Calu3 (cell line): ENCODE data around the gene RAB4B. TPM values are rescaled to one million over a fixed set of nuclear protein-coding genes. Genes with fewer than 3 reads are reported as not detected.

Experiments
- BruUV-seq: library from RNA; stranded (reverse); fragments of 400-500 nt; replicated peaks from 2 replicates; lab custom pipeline; 2021; lab: Mats Ljungman, UMichigan
- CTCF ChIA-PET: fragments of 300-600 bp; sonication (Branson Sonifier 250); formaldehyde crosslinking; loops from one replicate; lab custom pipeline; 2022; ENCODE audit warnings: antibody characterized with exemption; lab: Charles Lee
- DNase-seq: peaks from one replicate; pipeline ENCODE4 v3.0.0; 2022
- H3K27ac Mint-ChIP-seq: one replicate; pipeline ENCODE4 v1.8.0; 2022; ENCODE audit warnings: mixed read lengths; ENCODE audit not compliant: unreplicated experiment
- H3K27me3 Mint-ChIP-seq: one replicate; pipeline ENCODE4 v1.8.0; 2022; ENCODE audit warnings: mixed read lengths; ENCODE audit not compliant: unreplicated experiment
- H3K36me3 Mint-ChIP-seq: one replicate; pipeline ENCODE4 v1.8.0; 2022; ENCODE audit warnings: mild to moderate bottlenecking, moderate library complexity, mixed read lengths; ENCODE audit not compliant: insufficient read depth, unreplicated experiment
- H3K4me1 Mint-ChIP-seq: one replicate; pipeline ENCODE4 v1.8.0; 2022; ENCODE audit warnings: mild to moderate bottlenecking, low read depth, mixed read lengths; ENCODE audit not compliant: unreplicated experiment
- H3K4me3 Mint-ChIP-seq: one replicate; pipeline ENCODE4 v1.8.0; 2022; ENCODE audit warnings: mild to moderate bottlenecking, low read depth, moderate library complexity, mixed read lengths; ENCODE audit not compliant: unreplicated experiment
- H3K9me3 Mint-ChIP-seq: one replicate; pipeline ENCODE4 v1.8.0; 2022; ENCODE audit warnings: low read depth, mixed read lengths; ENCODE audit not compliant: unreplicated experiment
- CTCF ChIP-seq: fragments of 200-600 bp; IDR thresholded peaks from one replicate; pipeline ENCODE4 v1.8.0; 2022; ENCODE audit warnings: antibody characterized with exemption; ENCODE audit not compliant: unreplicated experiment
- intact Hi-C: fragments of 100-400 bp; cut with micrococcal nuclease; formaldehyde crosslinking; loops from one replicate; pipeline ENCODE4 v1.10.0; 2022; ENCODE audit not compliant: unreplicated experiment
- total RNA-seq: library from RNA; stranded (reverse); gene quantifications from 2 replicates; pipeline ENCODE4 v1.2.3, GENCODE V29; 2022

RAB4B gene
- total RNA-seq, 1 experiment from 2014 or later: 22.7 TPM

- no peaks in the 10 kb centered on the region for H3K27me3 Mint-ChIP-seq
- peaks cover 42% of the 10 kb centered on the region for H3K4me1 Mint-ChIP-seq
- intact Hi-C loops: loop anchor here (5.0 kb wide), 2 partner anchors 37 to 43 kb away; partner anchors contain the start of genes COQ8B, EGLN2 and ITPKC
- DNase-seq: peak; percentile 47
- no peak for TF ChIP-seq CTCF
- H3K27ac Mint-ChIP-seq: peak overlapping the region; percentile 53
- H3K4me3 Mint-ChIP-seq: peak overlapping the region; percentile 64
- no TSS peak for BruUV-seq
- CTCF ChIA-PET: interaction anchor here (0.5 to 1.2 kb wide), 4 partner anchors 23 to 283 kb away, joined by 3 to 4 read pairs (median 3); partner anchors contain the start of genes COQ8B and EGLN2
- H3K36me3 Mint-ChIP-seq: peaks cover 91% of the 10 kb centered on the region
- no peaks in the 10 kb centered on the region for H3K9me3 Mint-ChIP-seq
Measured at GRCh38 chr19:40754611-40755247, 23.3 kb upstream of the RAB4B start.

- intact Hi-C loops: no loop called here
- H3K27ac Mint-ChIP-seq: no peak overlapping the region
- peaks cover 37% of the 10 kb centered on the region for H3K4me1 Mint-ChIP-seq
- H3K27me3 Mint-ChIP-seq: no peaks in the 10 kb centered on the region
- no peak for TF ChIP-seq CTCF
- peak overlapping the region; percentile 10 for H3K4me3 Mint-ChIP-seq
- CTCF ChIA-PET: interaction anchor here (1.2 kb wide), 1 partner anchor 39 kb away, joined by 3 read pairs; the partner anchor contains the start of gene COQ8B
- H3K9me3 Mint-ChIP-seq: no peaks in the 10 kb centered on the region
- DNase-seq: no peak
- no TSS peak for BruUV-seq
- H3K36me3 Mint-ChIP-seq: peaks cover 91% of the 10 kb centered on the region
Measured at GRCh38 chr19:40755248-40755624, 22.8 kb upstream of the RAB4B start.

- H3K36me3 Mint-ChIP-seq: peaks cover 91% of the 10 kb centered on the region
- no peaks in the 10 kb centered on the region for H3K27me3 Mint-ChIP-seq
- no peak for DNase-seq
- peaks cover 36% of the 10 kb centered on the region for H3K4me1 Mint-ChIP-seq
- BruUV-seq: no TSS peak
- no peak overlapping the region for H3K27ac Mint-ChIP-seq
- TF ChIP-seq CTCF: no peak
- CTCF ChIA-PET: interaction anchor here (1.2 kb wide), 1 partner anchor 39 kb away, joined by 3 read pairs; the partner anchor contains the start of gene COQ8B
- peak overlapping the region; percentile 10 for H3K4me3 Mint-ChIP-seq
- H3K9me3 Mint-ChIP-seq: no peaks in the 10 kb centered on the region
- intact Hi-C loops: no loop called here
Measured at GRCh38 chr19:40755791-40756190, 22.3 kb upstream of the RAB4B start.

- CTCF ChIA-PET: no interaction called here
- intact Hi-C loops: no loop called here
- TF ChIP-seq CTCF: no peak
- Mint-ChIP-seq H3K36me3 (peaks cover 91% of the 10 kb centered on the region), H3K4me3 (no peak overlapping the region), H3K4me1 (peaks cover 36% of the 10 kb centered on the region), H3K27ac (no peak overlapping the region), H3K9me3 (no peaks in the 10 kb centered on the region), H3K27me3 (no peaks in the 10 kb centered on the region)
- no TSS peak for BruUV-seq
- no peak for DNase-seq
Measured at GRCh38 chr19:40756502-40757110, 21.4 kb upstream of the RAB4B start.
